ENCODE measurements around the gene ABHD14A. TPM values are rescaled to one million over a fixed set of nuclear protein-coding genes. Genes with fewer than 3 reads are reported as not detected.

The ABHD14A gene
- total and polyA plus RNA-seq, 8 donors, result 5.9 to 36.3 (median 9.7) TPM

GRCh38 chr3:51968170-51968775 is 6.6 kb upstream of the ABHD14A start:
- FAIRE-seq, result no peak
- ATAC-seq, result peak in 3 of 4 donors; percentile 5 to 15 (median 9)
- H3K4me1 ChIP-seq, result peaks cover 6 to 19% (median 15%) of the 10 kb centered on the region in 3 donors
- intact Hi-C loops (cut with DNase I), result no loop called here
- H3K36me3 ChIP-seq, result no peaks in the 10 kb centered on the region
- DNase-seq, result peak in 2 of 6 donors; percentile 52 to 67
- TF ChIP-seq CTCF (IDR thresholded peaks at IDR 0.05), result no peak
- no peaks in the 10 kb centered on the region for H3K9me3 ChIP-seq
- WGBS, 2 donors, result 15 to 18% methylated on average over 10 to 11 of the region's 11 CpGs
- peak overlapping the region; percentile 31 to 72 (median 71) for H3K4me3 ChIP-seq
- peak overlapping the region; percentile 53 to 82 (median 71) for H3K27ac ChIP-seq
- no peaks in the 10 kb centered on the region for H3K27me3 ChIP-seq

- no peak overlapping the region for H3K4me3 ChIP-seq
- WGBS, 2 donors, result 77 to 83% methylated on average over 6 of the region's 6 CpGs
- FAIRE-seq, result no peak
- ATAC-seq, result no peak
- no peak overlapping the region for H3K27ac ChIP-seq
- intact Hi-C loops (cut with DNase I), result no loop called here
- peak in 2 of 6 donors; percentile 49 to 69 for DNase-seq
- H3K36me3 ChIP-seq, result no peaks in the 10 kb centered on the region
- H3K27me3 ChIP-seq, result no peaks in the 10 kb centered on the region
- TF ChIP-seq CTCF (IDR thresholded peaks at IDR 0.05), result no peak
- no peaks in the 10 kb centered on the region for H3K9me3 ChIP-seq
- peaks cover 8 to 20% (median 16%) of the 10 kb centered on the region in 3 donors for H3K4me1 ChIP-seq
Measured at GRCh38 chr3:51968883-51969678, 5.8 kb upstream of the ABHD14A start.

- Histone ChIP-seq H3K27me3 (no peaks in the 10 kb centered on the region), H3K36me3 (no peaks in the 10 kb centered on the region), H3K4me1 (peaks cover 15 to 26% (median 23%) of the 10 kb centered on the region in 3 donors), H3K9me3 (no peaks in the 10 kb centered on the region), H3K27ac (peak overlapping the region in 1 of 4 donors; percentile 23), H3K4me3 (no peak overlapping the region)
- WGBS, 2 donors, result 52 to 63% methylated on average over 4 of the region's 4 CpGs
- ATAC-seq (no peak), FAIRE-seq (no peak), DNase-seq (peak in 2 of 6 donors; percentile 47 to 67)
- no peak for TF ChIP-seq CTCF (IDR thresholded peaks at IDR 0.05)
- intact Hi-C loops (cut with DNase I), result no loop called here
Measured at GRCh38 chr3:51969841-51970240, 5.0 kb upstream of the ABHD14A start.

GRCh38 chr3:51970606-51971300 is 4.1 kb upstream of the ABHD14A start:
- WGBS, 2 donors, result 26 to 34% methylated on average over 6 of the region's 6 CpGs
- Histone ChIP-seq H3K27ac (peak overlapping the region in 3 of 4 donors; percentile 23 to 54 (median 23)), H3K27me3 (no peaks in the 10 kb centered on the region), H3K4me3 (no peak overlapping the region), H3K4me1 (peaks cover 15 to 29% (median 23%) of the 10 kb centered on the region in 3 donors), H3K9me3 (no peaks in the 10 kb centered on the region), H3K36me3 (no peaks in the 10 kb centered on the region)
- intact Hi-C loops (cut with DNase I), result no loop called here
- TF ChIP-seq CTCF (IDR thresholded peaks at IDR 0.05), result no peak
- FAIRE-seq (no peak), ATAC-seq (peak in 3 of 4 donors; percentile 23 to 54 (median 49)), DNase-seq (peak; percentile 79 to 92 (median 86))

Measured in pancreas (tissue), 10 donors.